ENCODE results near the gene RABL2B. TPM values are rescaled to one million over a fixed set of nuclear protein-coding genes. Genes with fewer than 3 reads are reported as not detected.
"Not testable (repeated sequence)": the region's sequence is repeated elsewhere in the genome, so short reads cannot be mapped to it uniquely, and the experiment has no call there.

RABL2B gene
- total and polyA plus RNA-seq, 2 donors: 9.5 to 21.0 TPM

DNA sequence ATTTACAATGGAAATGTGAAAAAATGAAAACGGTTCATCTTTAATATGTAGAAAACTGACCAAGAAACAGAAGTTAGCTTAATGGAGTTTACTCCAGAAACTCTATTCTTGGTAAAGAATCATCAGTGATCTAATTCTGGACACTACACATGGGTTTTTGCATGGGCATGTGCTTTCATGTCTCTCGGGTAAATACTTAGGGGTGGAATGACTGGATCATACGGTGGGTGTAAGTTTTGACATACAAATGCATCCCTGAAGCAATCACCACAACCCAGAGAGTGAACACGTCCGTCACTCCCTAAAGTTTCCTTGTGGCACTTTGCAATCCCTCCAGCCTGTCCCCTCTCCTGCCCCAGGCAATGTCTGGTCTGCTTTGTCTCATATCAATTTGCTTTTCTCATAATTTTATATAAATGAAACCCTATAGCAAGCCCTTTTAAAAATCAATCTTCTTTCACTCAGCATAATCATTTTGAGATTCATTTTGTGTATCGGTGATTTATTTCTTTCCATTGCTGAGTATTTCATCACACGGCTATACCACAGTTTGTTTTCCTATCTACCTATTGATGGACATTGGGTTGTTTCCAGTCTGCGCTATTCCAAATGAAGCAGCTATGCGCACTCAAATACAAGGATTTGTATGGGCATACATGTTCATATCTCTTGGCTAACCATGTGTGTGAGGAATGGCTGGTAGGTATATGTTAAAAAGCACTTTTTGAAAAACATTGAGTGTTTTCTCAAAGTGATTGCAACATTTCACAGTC is 33.9 kb downstream of the RABL2B start:
- H3K36me3 ChIP-seq (ENCODE audit: insufficient read depth); H3K4me1 ChIP-seq (ENCODE audit: insufficient read depth); DNase-seq (ENCODE audit: extremely low spot score); H3K27ac ChIP-seq (ENCODE audit: low read depth); H3K4me3 ChIP-seq (ENCODE audit: low read depth, low read length): not testable (repeated sequence)
- WGBS: 76% methylated on average over 9 of the region's 9 CpGs

DNA sequence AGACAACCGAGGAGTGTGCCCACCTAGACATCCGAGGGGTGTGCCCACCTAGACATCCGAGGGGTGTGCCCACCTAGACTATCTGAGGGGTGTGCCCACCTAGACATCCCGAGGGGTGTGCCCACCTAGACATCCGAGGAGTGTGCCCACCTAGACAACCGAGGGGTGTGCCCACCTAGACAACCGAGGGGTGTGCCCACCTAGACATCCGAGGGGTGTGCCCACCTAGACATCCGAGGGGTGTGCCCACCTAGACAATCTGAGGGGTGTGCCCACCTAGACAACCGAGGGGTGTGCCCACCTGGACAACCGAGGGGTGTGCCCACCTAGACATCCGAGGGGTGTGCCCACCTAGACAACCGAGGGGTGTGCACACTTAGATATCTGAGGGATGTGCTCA is 34.8 kb downstream of the RABL2B start:
- H3K36me3 ChIP-seq (ENCODE audit: insufficient read depth); DNase-seq (ENCODE audit: extremely low spot score); H3K4me1 ChIP-seq (ENCODE audit: insufficient read depth); H3K4me3 ChIP-seq (ENCODE audit: low read depth, low read length); H3K27ac ChIP-seq (ENCODE audit: low read depth): not testable (repeated sequence)
- WGBS: 86% methylated on average over 13 of the region's 13 CpGs

DNA sequence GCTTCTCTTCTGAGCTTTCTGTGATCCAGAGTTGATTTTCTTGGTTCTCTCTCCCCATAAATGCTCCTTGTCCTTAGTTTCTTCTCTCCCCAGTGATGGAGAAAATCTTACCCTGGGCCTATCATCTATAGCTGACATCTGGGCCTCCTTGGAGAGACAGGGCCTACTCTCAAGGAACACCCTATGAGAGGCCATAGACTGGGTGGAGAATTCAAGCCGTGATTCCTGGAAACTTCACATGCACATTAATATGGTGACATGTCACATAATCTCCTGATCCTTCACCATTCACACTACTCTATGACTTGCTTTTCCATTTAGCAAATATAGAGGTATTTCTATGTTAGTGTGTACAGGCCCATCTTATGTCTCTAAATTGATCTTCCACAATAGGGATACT is 35.9 kb downstream of the RABL2B start:
- not testable (repeated sequence) for H3K27ac ChIP-seq (ENCODE audit: low read depth); H3K4me1 ChIP-seq (ENCODE audit: insufficient read depth); DNase-seq (ENCODE audit: extremely low spot score); H3K36me3 ChIP-seq (ENCODE audit: insufficient read depth); H3K4me3 ChIP-seq (ENCODE audit: low read depth, low read length)
- 83% methylated on average over 1 of the region's 1 CpG for WGBS

DNA sequence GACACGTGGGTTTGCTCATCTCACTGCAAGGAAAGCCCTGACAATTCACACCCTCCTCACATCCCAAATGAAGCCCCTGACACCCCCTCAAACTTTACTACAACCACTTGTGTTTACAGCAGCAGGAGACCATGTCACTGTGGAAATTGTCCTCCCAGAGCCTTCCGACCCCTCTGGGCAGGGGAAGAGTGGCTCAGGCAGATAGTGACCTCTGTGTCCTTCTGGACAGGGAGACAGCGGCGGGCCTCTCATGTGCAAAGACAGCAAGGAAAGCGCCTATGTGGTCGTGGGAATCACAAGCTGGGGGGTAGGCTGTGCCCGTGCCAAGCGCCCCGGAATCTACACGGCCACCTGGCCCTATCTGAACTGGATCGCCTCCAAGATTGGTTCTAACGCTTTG is 39.0 kb downstream of the RABL2B start:
- WGBS: 71% methylated on average over 10 of the region's 12 CpGs
- not testable (repeated sequence) for H3K27ac ChIP-seq (ENCODE audit: low read depth); H3K4me3 ChIP-seq (ENCODE audit: low read depth, low read length); H3K4me1 ChIP-seq (ENCODE audit: insufficient read depth); H3K36me3 ChIP-seq (ENCODE audit: insufficient read depth); DNase-seq (ENCODE audit: extremely low spot score)

GRCh38 chr22:50740714-50741113 is 42.7 kb downstream of the RABL2B start:
- H3K4me1 ChIP-seq (ENCODE audit: insufficient read depth); DNase-seq (ENCODE audit: extremely low spot score); H3K27ac ChIP-seq (ENCODE audit: low read depth); H3K4me3 ChIP-seq (ENCODE audit: low read depth, low read length); H3K36me3 ChIP-seq (ENCODE audit: insufficient read depth): not testable (repeated sequence)
- 86% methylated on average over 5 of the region's 5 CpGs for WGBS

DNA sequence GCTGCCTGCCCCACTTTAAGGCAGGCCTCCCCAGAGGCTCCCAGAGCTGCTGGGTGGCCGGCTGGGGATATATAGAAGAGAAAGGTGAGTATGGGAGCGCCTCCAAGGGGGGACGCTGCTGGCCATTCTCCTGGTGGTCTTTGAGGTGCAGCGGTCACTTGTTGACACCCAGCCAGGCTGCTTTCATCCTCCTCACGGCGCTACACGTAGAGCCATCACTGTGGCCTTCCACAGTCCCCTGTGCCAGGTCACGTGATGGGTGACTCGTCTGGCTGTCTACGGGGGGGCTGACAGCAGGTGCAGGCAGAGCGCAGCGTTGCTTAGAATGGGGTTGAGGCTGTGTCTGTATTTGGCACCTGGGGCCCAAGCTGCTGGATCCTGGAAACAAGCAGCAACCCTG is 43.5 kb downstream of the RABL2B start:
- Histone ChIP-seq H3K36me3 (ENCODE audit: insufficient read depth) (no peaks in the 10 kb centered on the region), H3K4me1 (ENCODE audit: insufficient read depth) (no peaks in the 10 kb centered on the region), H3K27ac (ENCODE audit: low read depth) (no peak overlapping the region), H3K4me3 (ENCODE audit: low read depth, low read length) (no peak overlapping the region)
- no peak for DNase-seq (ENCODE audit: extremely low spot score)
- WGBS: 82% methylated on average over 12 of the region's 12 CpGs

DNA sequence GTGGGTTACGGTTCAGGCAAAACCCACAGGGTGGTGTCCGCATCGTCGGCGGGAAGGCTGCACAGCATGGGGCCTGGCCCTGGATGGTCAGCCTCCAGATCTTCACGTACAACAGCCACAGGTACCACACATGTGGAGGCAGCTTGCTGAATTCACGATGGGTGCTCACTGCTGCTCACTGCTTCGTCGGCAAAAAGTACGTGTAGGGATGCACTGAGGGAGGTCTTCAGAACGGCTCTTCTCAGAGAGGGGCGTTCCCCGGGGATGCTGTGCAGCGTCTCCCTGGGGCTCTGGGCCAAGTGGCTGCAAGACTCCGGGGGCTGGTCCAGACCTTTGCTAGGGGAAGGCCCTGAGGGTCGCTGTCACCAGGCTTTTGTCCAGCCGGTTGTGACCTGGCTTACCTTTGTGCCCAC is 44.2 kb downstream of the RABL2B start:
- 70% methylated on average over 17 of the region's 17 CpGs for WGBS
- no peaks in the 10 kb centered on the region for H3K4me1 ChIP-seq (ENCODE audit: insufficient read depth)
- DNase-seq (ENCODE audit: extremely low spot score): no peak
- no peaks in the 10 kb centered on the region for H3K36me3 ChIP-seq (ENCODE audit: insufficient read depth)
- H3K27ac ChIP-seq (ENCODE audit: low read depth): no peak overlapping the region
- no peak overlapping the region for H3K4me3 ChIP-seq (ENCODE audit: low read depth, low read length)

DNA sequence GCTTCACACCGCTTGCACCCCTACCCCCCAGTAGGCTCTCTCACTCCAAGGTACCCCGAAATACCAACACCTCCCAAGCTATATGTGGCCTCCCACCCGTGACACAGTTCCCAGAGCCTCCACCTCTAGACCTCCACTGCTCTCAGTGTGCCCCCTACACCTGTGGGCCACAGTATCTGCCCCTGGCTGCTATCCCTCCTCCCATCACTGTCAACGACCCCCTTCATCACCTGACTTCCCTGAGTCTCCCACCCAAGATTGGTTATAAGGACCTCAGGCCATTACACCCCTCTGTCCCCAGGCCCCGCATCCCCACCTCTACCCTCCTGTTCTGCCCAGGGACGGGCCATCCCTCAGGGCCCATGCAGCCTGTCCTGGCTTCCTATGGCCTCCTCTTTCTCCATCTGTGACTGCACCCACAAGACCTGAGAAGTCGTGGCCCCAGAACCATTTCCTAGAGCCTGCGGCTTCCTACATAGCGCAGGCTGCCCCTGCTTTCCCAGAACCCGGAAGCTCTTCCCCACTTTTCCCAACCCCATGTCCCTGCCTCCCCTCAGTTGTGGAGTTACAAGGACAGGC is 44.7 kb downstream of the RABL2B start:
- 80% methylated on average over 10 of the region's 10 CpGs for WGBS
- Histone ChIP-seq H3K4me3 (ENCODE audit: low read depth, low read length) (no peak overlapping the region), H3K27ac (ENCODE audit: low read depth) (no peak overlapping the region), H3K36me3 (ENCODE audit: insufficient read depth) (no peaks in the 10 kb centered on the region), H3K4me1 (ENCODE audit: insufficient read depth) (no peaks in the 10 kb centered on the region)
- DNase-seq (ENCODE audit: extremely low spot score): no peak

- Histone ChIP-seq H3K4me1 (ENCODE audit: insufficient read depth) (no peaks in the 10 kb centered on the region), H3K36me3 (ENCODE audit: insufficient read depth) (no peaks in the 10 kb centered on the region), H3K27ac (ENCODE audit: low read depth) (no peak within 1 kb of the TSS), H3K4me3 (ENCODE audit: low read depth, low read length) (no peak within 1 kb of the TSS)
- 81% methylated on average over 13 of the region's 13 CpGs for WGBS
- no peak for DNase-seq (ENCODE audit: extremely low spot score)
Observed at GRCh38 chr22:50737728-50738648, 45.4 kb downstream of the RABL2B start, which contains the start of gene ACR. Gene ACR (plus strand): TSS chr22:50738204. CDS start chr22:50738236, 32 bp downstream.

GRCh38 chr22:50735739-50736030 is 47.8 kb downstream of the RABL2B start:
- Histone ChIP-seq H3K27ac (ENCODE audit: low read depth) (no peak overlapping the region), H3K36me3 (ENCODE audit: insufficient read depth) (no peaks in the 10 kb centered on the region), H3K4me3 (ENCODE audit: low read depth, low read length) (no peak overlapping the region), H3K4me1 (ENCODE audit: insufficient read depth) (no peaks in the 10 kb centered on the region)
- no peak for DNase-seq (ENCODE audit: extremely low spot score)
- WGBS: 79% methylated on average over 6 of the region's 6 CpGs

GRCh38 chr22:50734986-50735738 is 48.3 kb downstream of the RABL2B start:
- no peak for DNase-seq (ENCODE audit: extremely low spot score)
- WGBS: 91% methylated on average over 13 of the region's 13 CpGs
- Histone ChIP-seq H3K4me3 (ENCODE audit: low read depth, low read length) (no peak overlapping the region), H3K36me3 (ENCODE audit: insufficient read depth) (no peaks in the 10 kb centered on the region), H3K4me1 (ENCODE audit: insufficient read depth) (no peaks in the 10 kb centered on the region), H3K27ac (ENCODE audit: low read depth) (no peak overlapping the region)

- DNase-seq (ENCODE audit: extremely low spot score): no peak
- no peak overlapping the region for H3K27ac ChIP-seq (ENCODE audit: low read depth)
- 82% methylated on average over 10 of the region's 10 CpGs for WGBS
- H3K4me3 ChIP-seq (ENCODE audit: low read depth, low read length): no peak overlapping the region
- H3K36me3 ChIP-seq (ENCODE audit: insufficient read depth): no peaks in the 10 kb centered on the region
- H3K4me1 ChIP-seq (ENCODE audit: insufficient read depth): no peaks in the 10 kb centered on the region
Observed at GRCh38 chr22:50734343-50734771, 49.1 kb downstream of the RABL2B start.
